ENCODE measurements around the gene JARID2. TPM values are rescaled to one million over a fixed set of nuclear protein-coding genes. Genes with fewer than 3 reads are reported as not detected.

The JARID2 gene
- total RNA-seq, 4 donors from 2014 or later, result 20.0 to 29.4 (median 23.9) TPM

DNA sequence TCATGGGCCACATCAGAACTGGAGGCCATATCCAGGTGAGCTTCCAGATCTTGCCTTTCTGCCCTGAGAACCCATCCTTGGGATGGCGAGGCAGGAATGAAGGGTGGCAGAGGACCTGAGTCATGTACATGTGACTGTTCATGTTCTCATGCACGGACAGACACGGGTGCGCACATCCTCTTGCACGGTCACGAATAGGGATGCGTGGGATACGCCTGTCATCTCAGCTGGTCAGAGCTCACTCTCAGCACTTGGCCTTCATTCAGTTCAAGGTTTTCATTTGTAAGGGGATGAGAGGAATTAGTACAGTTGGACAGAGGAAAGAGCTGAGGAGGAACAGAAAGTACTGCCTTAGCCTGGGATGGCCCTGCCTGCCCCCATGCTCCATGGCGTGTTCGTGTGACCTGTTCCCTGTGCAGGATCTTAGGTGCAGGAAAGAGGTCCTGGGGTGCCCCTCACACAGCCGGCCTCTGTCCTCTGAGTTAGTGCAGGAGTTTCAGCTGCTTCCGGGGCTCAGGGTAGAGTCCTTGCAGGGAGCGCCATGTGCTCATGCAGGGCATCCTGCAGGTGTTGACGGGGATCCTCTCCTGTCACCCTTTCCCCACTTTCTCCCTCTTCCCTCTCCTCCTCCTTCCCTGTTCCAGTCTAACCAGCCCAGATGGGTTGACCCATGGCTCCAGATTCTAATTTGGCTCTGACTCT, 243.5 kb downstream of the JARID2 start:
- Histone ChIP-seq H3K27ac (no peak overlapping the region), H3K9me3 (no peaks in the 10 kb centered on the region), H3K36me3 (peaks cover 18% of the 10 kb centered on the region), H3K27me3 (no peaks in the 10 kb centered on the region), H3K4me1 (peaks cover 23% of the 10 kb centered on the region), H3K4me3 (no peak overlapping the region)
- DNase-seq (ENCODE audit: low spot score in 2 of 2), result no peak
- TF ChIP-seq EP300 (IDR thresholded peaks at IDR 0.05) (no peak), POLR2AphosphoS5 (IDR thresholded peaks at IDR 0.05) (no peak)
- TF ChIP-seq, protein P1, sequence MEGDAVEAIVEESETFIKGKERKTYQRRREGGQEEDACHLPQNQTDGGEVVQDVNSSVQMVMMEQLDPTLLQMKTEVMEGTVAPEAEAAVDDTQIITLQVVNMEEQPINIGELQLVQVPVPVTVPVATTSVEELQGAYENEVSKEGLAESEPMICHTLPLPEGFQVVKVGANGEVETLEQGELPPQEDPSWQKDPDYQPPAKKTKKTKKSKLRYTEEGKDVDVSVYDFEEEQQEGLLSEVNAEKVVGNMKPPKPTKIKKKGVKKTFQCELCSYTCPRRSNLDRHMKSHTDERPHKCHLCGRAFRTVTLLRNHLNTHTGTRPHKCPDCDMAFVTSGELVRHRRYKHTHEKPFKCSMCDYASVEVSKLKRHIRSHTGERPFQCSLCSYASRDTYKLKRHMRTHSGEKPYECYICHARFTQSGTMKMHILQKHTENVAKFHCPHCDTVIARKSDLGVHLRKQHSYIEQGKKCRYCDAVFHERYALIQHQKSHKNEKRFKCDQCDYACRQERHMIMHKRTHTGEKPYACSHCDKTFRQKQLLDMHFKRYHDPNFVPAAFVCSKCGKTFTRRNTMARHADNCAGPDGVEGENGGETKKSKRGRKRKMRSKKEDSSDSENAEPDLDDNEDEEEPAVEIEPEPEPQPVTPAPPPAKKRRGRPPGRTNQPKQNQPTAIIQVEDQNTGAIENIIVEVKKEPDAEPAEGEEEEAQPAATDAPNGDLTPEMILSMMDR (IDR thresholded peaks at IDR 0.05), result no peak
- 82% methylated on average over 14 of the region's 14 CpGs for WGBS

DNA sequence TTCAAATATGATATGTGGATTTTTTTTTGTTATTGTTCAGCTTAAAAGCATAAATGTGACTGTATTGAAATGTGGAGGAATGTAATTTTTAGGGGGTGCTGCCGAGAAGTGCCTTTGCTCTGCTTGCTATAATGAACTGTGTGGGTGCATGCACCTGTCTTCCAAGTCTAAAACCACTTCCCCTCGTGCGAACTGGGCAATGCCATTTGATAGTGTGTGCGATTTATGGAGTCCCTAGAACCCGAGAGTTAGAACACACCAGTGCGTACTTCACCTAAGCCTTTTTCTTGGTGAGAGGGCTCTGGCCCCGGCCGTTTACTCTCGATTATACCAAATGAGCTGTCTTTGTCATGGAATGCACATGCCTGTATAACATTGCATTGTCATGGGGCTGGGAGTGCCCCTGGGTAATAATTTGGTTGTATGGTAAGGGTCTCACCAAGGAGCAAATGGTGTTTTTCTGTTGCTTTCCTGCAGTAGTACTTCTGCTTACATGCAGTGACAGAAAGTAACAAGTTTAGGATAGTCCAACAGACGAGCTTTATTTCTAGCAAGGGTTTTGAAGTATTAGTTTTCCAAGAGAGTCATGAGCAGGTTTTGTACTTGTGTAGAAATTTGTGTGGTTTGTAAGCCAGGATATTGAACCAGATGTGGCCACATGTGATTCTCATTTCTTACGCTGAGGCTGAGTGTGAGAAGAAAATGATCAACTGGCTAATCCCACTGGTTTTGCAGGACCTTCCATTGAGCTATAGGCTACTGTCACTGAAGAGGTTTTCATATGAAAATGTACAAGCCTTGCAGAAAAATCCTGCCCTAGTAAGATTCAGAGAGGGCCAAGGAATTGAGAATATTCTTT, 244.6 kb downstream of the JARID2 start:
- 80% methylated on average over 11 of the region's 11 CpGs for WGBS
- no peaks in the 10 kb centered on the region for H3K9me3 ChIP-seq
- H3K4me3 ChIP-seq, result no peak overlapping the region
- peak overlapping the region; percentile 11 for H3K27ac ChIP-seq
- H3K4me1 ChIP-seq, result peaks cover 31% of the 10 kb centered on the region
- TF ChIP-seq POLR2A (IDR thresholded peaks at IDR 0.05), result no peak
- TF ChIP-seq, protein P1 (IDR thresholded peaks at IDR 0.05), result no peak
- no peak for TF ChIP-seq POLR2AphosphoS5 (IDR thresholded peaks at IDR 0.05)
- no peak for TF ChIP-seq EP300 (IDR thresholded peaks at IDR 0.05)
- no peak for DNase-seq (ENCODE audit: low spot score in 2 of 2)
- no peaks in the 10 kb centered on the region for H3K27me3 ChIP-seq
- peaks cover 18% of the 10 kb centered on the region for H3K36me3 ChIP-seq

DNA sequence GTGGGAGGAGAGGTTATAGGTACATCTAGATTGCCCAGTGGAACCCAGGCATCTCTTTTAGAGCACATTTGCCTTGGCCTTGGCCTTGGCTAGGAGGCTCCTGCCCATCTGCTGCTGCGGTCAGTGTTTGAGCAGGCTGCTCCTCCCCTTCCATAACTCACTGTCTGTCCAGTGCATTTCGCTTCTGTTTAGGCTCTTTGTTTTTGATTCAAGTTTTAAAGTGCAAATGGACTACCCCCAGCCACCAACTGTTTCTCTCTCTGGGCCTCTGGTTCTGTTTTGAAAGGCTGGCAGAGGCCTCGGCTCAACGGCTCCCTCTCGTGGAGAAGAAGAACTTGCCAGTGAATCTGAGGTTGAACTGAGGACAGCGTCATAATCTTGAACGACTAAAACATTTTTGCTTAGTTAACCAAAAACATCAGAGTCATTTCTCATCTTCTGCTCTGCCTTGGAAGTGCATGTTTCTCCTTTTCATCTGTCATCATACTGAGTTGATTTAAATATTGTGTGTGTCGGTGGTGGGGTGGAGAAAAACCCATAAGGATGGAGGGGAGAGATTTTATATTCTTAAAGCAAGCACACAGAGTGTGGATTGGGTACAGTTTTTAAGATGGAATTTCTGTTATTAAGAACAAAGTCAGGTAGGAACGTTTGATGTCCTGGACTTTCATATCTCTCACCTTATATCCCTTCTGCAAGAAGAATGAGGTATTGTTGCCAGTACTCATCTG, 245.6 kb downstream of the JARID2 start:
- Histone ChIP-seq H3K4me1 (peaks cover 36% of the 10 kb centered on the region), H3K4me3 (no peak overlapping the region), H3K27ac (peak overlapping the region; percentile 11), H3K27me3 (no peaks in the 10 kb centered on the region), H3K9me3 (no peaks in the 10 kb centered on the region), H3K36me3 (peaks cover 25% of the 10 kb centered on the region)
- peak in 1 of 2 donors; percentile 85 for DNase-seq (ENCODE audit: low spot score in 2 of 2)
- TF ChIP-seq POLR2A (IDR thresholded peaks at IDR 0.05) (no peak), EP300 (IDR thresholded peaks at IDR 0.05) (no peak), POLR2AphosphoS5 (IDR thresholded peaks at IDR 0.05) (no peak)
- TF ChIP-seq, protein P1 (IDR thresholded peaks at IDR 0.05), result peak; percentile 86 to 92
- 17% methylated on average over 9 of the region's 9 CpGs for WGBS

DNA sequence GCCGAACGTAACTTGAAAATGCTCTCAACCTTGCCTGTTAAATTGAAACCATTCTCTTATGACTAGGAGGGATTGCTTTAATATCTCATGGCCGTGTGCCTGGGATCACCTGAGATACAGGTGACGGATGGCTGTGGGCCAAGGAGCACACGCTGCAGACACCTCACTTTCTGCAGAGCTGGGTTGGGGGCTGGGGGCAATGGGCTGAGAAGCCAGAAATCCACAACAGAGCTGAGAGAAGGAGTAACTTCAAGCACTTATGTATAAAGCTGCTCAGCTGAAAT, 246.1 kb downstream of the JARID2 start:
- TF ChIP-seq POLR2AphosphoS5 (IDR thresholded peaks at IDR 0.05), result no peak
- TF ChIP-seq POLR2A (IDR thresholded peaks at IDR 0.05), result no peak
- 70% methylated on average over 5 of the region's 5 CpGs for WGBS
- Histone ChIP-seq H3K4me3 (no peak overlapping the region), H3K27me3 (no peaks in the 10 kb centered on the region), H3K4me1 (peaks cover 36% of the 10 kb centered on the region), H3K9me3 (no peaks in the 10 kb centered on the region), H3K36me3 (peaks cover 30% of the 10 kb centered on the region), H3K27ac (no peak overlapping the region)
- DNase-seq (ENCODE audit: low spot score in 2 of 2), result no peak

DNA sequence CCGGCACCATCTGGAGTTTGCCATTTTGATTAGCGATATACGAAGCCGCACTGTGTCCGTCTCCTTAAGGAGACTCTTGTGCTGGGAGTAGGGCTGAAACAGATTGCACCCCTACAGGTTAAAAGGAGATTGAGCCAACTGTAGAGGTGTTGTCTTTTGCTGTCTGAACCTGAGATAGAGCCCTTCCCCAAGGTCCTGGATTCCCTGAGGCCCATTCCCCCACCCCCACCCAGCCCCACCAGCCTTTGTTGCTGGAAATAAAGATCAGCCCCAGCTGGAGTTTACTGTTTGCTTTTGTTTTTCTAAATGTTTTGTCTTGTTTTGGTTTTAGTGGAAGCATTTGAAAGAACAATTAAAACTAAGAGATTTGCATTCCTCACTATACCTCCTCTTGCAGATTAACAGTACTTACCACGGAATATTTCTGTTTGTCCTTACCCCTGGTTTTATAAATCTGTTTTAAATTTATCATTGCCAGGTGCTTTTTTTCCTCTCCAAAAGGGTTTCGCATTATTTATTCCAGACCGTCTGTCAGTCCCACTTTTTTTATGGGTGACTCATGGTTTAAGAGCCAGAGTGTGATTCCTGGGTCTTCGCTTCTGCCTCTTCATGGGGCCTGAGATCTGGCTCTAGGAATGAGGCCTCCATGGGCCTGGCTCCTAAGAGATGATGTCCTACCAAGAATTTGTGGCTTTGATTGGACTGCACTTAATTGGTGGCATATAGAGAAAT, 247.7 kb downstream of the JARID2 start:
- Histone ChIP-seq H3K4me3 (no peak overlapping the region), H3K27ac (no peak overlapping the region), H3K27me3 (no peaks in the 10 kb centered on the region), H3K9me3 (no peaks in the 10 kb centered on the region), H3K36me3 (peaks cover 18% of the 10 kb centered on the region), H3K4me1 (peaks cover 39% of the 10 kb centered on the region)
- no peak for TF ChIP-seq EP300 (IDR thresholded peaks at IDR 0.05)
- no peak for TF ChIP-seq POLR2A (IDR thresholded peaks at IDR 0.05)
- TF ChIP-seq, protein P1 (IDR thresholded peaks at IDR 0.05), result no peak
- TF ChIP-seq POLR2AphosphoS5 (IDR thresholded peaks at IDR 0.05), result no peak
- DNase-seq (ENCODE audit: low spot score in 2 of 2), result no peak
- 86% methylated on average over 9 of the region's 9 CpGs for WGBS

Data from suprapubic skin (tissue), 4 donors.